Fibroblast of skin of right quadriceps (primary cell): ENCODE results near the gene GNB3.
"Not testable (repeated sequence)": the region's sequence is repeated elsewhere in the genome, so short reads cannot be mapped to it uniquely, and the experiment has no call there.

Experiments used
- DNase-seq: peaks from one replicate; pipeline ENCODE4 v3.0.0-alpha.2; 2013

GNB3 gene

GRCh38 chr12:6886206-6886999 is 45.7 kb downstream of the GNB3 start:
- DNase-seq, result not testable (repeated sequence)

DNA sequence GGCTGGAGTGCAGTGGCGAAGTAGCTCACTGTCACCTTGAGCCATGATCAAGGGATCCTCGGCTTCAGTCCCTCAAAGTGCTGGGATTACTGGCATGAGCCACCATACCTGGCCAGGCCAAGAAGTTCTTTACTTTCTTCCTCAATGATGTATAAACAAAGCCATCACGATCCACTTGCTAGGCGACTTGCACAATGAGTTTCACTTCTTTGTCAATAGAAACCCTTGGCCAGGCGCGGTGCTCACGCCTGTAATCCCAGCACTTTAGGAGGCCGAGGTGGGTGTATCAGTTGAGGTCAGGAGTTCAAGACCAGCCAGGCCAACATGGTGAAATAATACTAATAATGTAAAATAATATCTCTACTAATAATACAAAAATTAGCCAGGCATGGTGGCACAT is 46.7 kb downstream of the GNB3 start:
- DNase-seq, result no peak

- DNase-seq, result no peak
Measured at GRCh38 chr12:6888360-6888759, 47.6 kb downstream of the GNB3 start.

DNA sequence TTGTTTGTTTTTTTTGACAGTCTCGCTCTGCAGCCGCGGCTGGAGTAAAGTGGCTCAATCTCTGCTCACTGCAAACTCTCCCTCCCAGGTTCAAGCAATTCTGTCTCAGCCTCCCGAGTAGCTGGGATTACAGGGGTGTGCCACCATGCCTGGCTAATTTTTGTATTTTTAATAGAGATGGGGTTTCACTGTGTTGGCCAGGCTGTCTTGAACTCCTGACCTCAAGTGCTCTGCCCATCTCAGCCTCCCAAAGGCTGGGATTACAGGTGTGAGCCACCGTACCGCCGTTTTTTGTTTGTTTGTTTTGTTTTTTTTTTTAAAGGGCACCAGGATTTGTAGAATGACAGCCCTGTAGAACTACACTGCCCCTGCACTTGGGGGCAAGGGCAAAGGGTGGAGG is 48.1 kb downstream of the GNB3 start:
- not testable (repeated sequence) for DNase-seq

- not testable (repeated sequence) for DNase-seq
Measured at GRCh38 chr12:6889775-6890573, 49.2 kb downstream of the GNB3 start.

- peak; percentile 97 for DNase-seq
Measured at GRCh38 chr12:6890789-6891645, 50.3 kb downstream of the GNB3 start.

DNA sequence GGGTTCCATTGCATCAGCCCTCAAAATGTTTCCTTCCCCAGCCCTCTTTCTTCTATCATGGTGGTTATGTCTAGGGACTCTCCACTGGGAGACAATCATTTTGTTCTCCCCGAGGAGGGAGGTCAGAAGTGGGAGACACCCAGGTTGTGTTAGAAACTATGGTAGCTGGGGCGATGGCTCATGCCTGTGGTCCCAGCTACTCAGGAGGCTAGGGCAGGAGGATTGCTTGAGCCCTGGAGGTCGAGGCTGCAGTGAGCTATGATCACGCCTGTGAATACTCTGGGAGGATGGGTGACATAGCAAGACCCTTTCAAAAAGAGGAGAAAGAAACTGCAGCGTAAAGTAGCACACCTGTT is 50.9 kb downstream of the GNB3 start:
- no peak for DNase-seq

DNA sequence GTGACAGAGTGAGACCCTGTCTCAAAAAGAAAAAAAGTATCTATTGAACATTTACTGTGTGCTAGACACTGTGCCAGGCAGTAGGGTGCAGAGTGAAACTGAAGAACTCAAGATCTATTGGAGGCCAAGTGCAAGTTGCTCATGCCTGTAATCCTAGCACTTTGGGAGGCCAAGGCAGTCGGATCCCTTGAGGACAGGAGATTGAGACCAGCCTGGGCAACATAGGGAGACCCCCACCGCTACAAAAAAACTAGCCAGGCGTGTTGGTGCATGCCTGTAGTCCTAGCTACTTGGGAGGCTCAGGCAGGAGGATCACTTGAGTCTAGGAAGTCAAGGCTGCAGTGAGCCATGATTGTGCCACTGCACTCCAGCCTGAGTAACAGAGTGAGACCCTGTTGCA is 52.0 kb downstream of the GNB3 start:
- DNase-seq, result not testable (repeated sequence)

GRCh38 chr12:6894321-6894720 is 53.6 kb downstream of the GNB3 start:
- DNase-seq, result no peak
